Stimulated activated CD4-positive, alpha-beta T cell treated with anti-CD3 and anti-CD28 coated beads, Interleukin-1b, Interleukin-23, amount 100 ng/mL, for 4 hours (primary cell): ENCODE results near the gene GPSM3.

Experiments used
- DNase-seq, 2 donors: peaks; one replicate each; pipeline ENCODE4 v3.0.0-alpha.2; 2020; ENCODE audit warnings: low read depth in 2 of 2

The GPSM3 gene

GRCh38 chr6:32174416-32174815 is 18.0 kb downstream of the GPSM3 start:
- no peak for DNase-seq

GRCh38 chr6:32173051-32173727 is 19.3 kb downstream of the GPSM3 start:
- no peak for DNase-seq

- no peak for DNase-seq
Measured at GRCh38 chr6:32171234-32171633, 21.2 kb downstream of the GPSM3 start.

GRCh38 chr6:32170294-32170693 is 22.1 kb downstream of the GPSM3 start:
- DNase-seq = no peak

- DNase-seq = no peak
Measured at GRCh38 chr6:32168807-32169591, 23.4 kb downstream of the GPSM3 start.

GRCh38 chr6:32168350-32168749 is 24.1 kb downstream of the GPSM3 start:
- DNase-seq = no peak

- no peak for DNase-seq
Measured at GRCh38 chr6:32167761-32168262, 24.6 kb downstream of the GPSM3 start.

- no peak for DNase-seq
Measured at GRCh38 chr6:32167154-32167760, 25.2 kb downstream of the GPSM3 start.

- no peak for DNase-seq
Measured at GRCh38 chr6:32166411-32167061, 25.9 kb downstream of the GPSM3 start.

- DNase-seq = no peak
Measured at GRCh38 chr6:32164295-32164694, 28.1 kb downstream of the GPSM3 start, which contains the start of gene EGFL8. EGFL8 (plus strand) TSS chr6:32164595; CDS start chr6:32166166, 1,571 bp downstream.

- no peak for DNase-seq
Measured at GRCh38 chr6:32163559-32164258, 28.7 kb downstream of the GPSM3 start.

- no peak for DNase-seq
Measured at GRCh38 chr6:32158052-32158451, 34.4 kb downstream of the GPSM3 start.

- DNase-seq = no peak
Measured at GRCh38 chr6:32156891-32157290, 35.6 kb downstream of the GPSM3 start.

GRCh38 chr6:32154514-32155161 is 37.8 kb downstream of the GPSM3 start:
- peak; percentile 41 to 43 for DNase-seq

GRCh38 chr6:32153564-32154513 is 38.6 kb downstream of the GPSM3 start, which contains the start of gene PPT2:
PPT2 (plus strand) TSS chr6:32154141; CDS start chr6:32154595, 454 bp downstream.
- DNase-seq = peak; percentile 39 to 61

GRCh38 chr6:32152769-32153563 is 39.5 kb downstream of the GPSM3 start:
- DNase-seq = no peak

- no peak for DNase-seq
Measured at GRCh38 chr6:32151863-32152768, 40.3 kb downstream of the GPSM3 start, which contains the start of gene PRRT1. PRRT1 (minus strand) TSS chr6:32151939; CDS start chr6:32151827, 112 bp downstream.
